Ascending aorta (tissue), 2 donors: Measurements from ENCODE around the gene CLASRP. TPM values are rescaled to one million over a fixed set of nuclear protein-coding genes. Genes with fewer than 3 reads are reported as not detected.

ENCODE experiments used
- DNase-seq, 2 donors: peaks; one replicate each; pipeline ENCODE4 v3.0.0-alpha.2; 2019; ENCODE audit warnings: low spot score in 2 of 2
- H3K27ac ChIP-seq, 2 donors: fragments of 200-600 bp; sonication (generic); one replicate each; pipeline ENCODE4 v1.5.1; 2016 to 2017; ENCODE audit warnings: mild to moderate bottlenecking in 1 of 2
- H3K27me3 ChIP-seq: fragments of 200-600 bp; sonication (generic); one replicate; pipeline ENCODE4 v1.5.1; 2017
- H3K36me3 ChIP-seq, 2 donors: fragments of 200-600 bp; sonication (generic); one replicate each; pipeline ENCODE4 v1.5.1; 2016
- H3K4me1 ChIP-seq, 2 donors: fragments of 200-600 bp; sonication (generic); one replicate each; pipeline ENCODE4 v1.5.1; 2016 to 2017; ENCODE audit warnings: mild to moderate bottlenecking in 1 of 2
- H3K4me3 ChIP-seq, 2 donors: fragments of 200-600 bp; sonication (generic); one replicate each; pipeline ENCODE4 v1.5.1; 2016 to 2017; ENCODE audit warnings: mild to moderate bottlenecking in 1 of 2
- H3K9me3 ChIP-seq, 2 donors: fragments of 200-600 bp; sonication (generic); one replicate each; pipeline ENCODE4 v1.5.1; 2016
- CTCF ChIP-seq, 3 experiments: fragments of 200-600 bp in 2 of 3; fragments of 450-650 bp in 1 of 3; sonication (generic) in 2 of 3; IDR thresholded peaks; one replicate each; pipeline ENCODE4 v1.5.1; 2016 to 2019; ENCODE audit warnings: antibody characterized with exemption in 3 of 3, mild to moderate bottlenecking in 1 of 3, moderate library complexity in 1 of 3
- intact Hi-C: fragments of 100-400 bp; cut with DNase I; formaldehyde crosslinking; loops from one replicate; pipeline ENCODE4 v1.15.1; 2023
- total RNA-seq: library from RNA; depleted of rRNA; stranded (reverse); fragments of >200 nt; gene quantifications from one replicate; pipeline ENCODE4 v1.1.0, GENCODE V29; 2016

Gene CLASRP
- total RNA-seq, 1 donor from 2014 or later: 103 TPM

GRCh38 chr19:45092747-45093678, 54.2 kb downstream of the CLASRP start, which contains the start of gene PPP1R37:
PPP1R37 (plus strand) TSS chr19:45093179; CDS start chr19:45093326, 147 bp downstream.
- H3K36me3 ChIP-seq: peaks cover 4 to 13% of the 10 kb centered on the region in 2 donors
- H3K4me1 ChIP-seq: peaks cover 19 to 24% of the 10 kb centered on the region in 2 donors
- H3K9me3 ChIP-seq: no peaks in the 10 kb centered on the region
- intact Hi-C loops: loop anchor here (1.0 to 5.0 kb wide), 4 partner anchors 54 to 314 kb away; partner anchors contain the start of genes CLASRP, CLPTM1, POLR1G and PPP1R13L
- H3K4me3 ChIP-seq: peak within 1 kb of the TSS; percentile 96 to 99
- peak; percentile 71 to 95 for DNase-seq
- no peaks in the 10 kb centered on the region for H3K27me3 ChIP-seq
- peak within 1 kb of the TSS; percentile 83 to 88 for H3K27ac ChIP-seq
- TF ChIP-seq CTCF (IDR thresholded peaks at IDR 0.05): peak in 2 of 3 experiments; percentile 40 to 62

GRCh38 chr19:45094137-45094536, 55.3 kb downstream of the CLASRP start:
- TF ChIP-seq CTCF (IDR thresholded peaks at IDR 0.05): no peak
- peaks cover 19 to 29% of the 10 kb centered on the region in 2 donors for H3K4me1 ChIP-seq

GRCh38 chr19:45094707-45095106, 55.9 kb downstream of the CLASRP start:
- TF ChIP-seq CTCF (IDR thresholded peaks at IDR 0.05): no peak
- no peaks in the 10 kb centered on the region for H3K27me3 ChIP-seq
- H3K9me3 ChIP-seq: no peaks in the 10 kb centered on the region
- peaks cover 4 to 7% of the 10 kb centered on the region in 2 donors for H3K36me3 ChIP-seq
- DNase-seq: no peak
- peaks cover 19 to 29% of the 10 kb centered on the region in 2 donors for H3K4me1 ChIP-seq
- intact Hi-C loops: loop anchor here (5.0 kb wide), 1 partner anchor 313 kb away; the partner anchor contains the start of genes POLR1G and PPP1R13L
- no peak overlapping the region for H3K27ac ChIP-seq
- H3K4me3 ChIP-seq: no peak overlapping the region

More at GRCh38 chr19:45094137-45094536, 55.3 kb downstream of the CLASRP start:
- Histone ChIP-seq H3K27me3 (no peaks in the 10 kb centered on the region), H3K27ac (no peak overlapping the region), H3K9me3 (no peaks in the 10 kb centered on the region), H3K36me3 (peaks cover 4 to 7% of the 10 kb centered on the region in 2 donors), H3K4me3 (peak overlapping the region; percentile 96 to 99)
- no peak for DNase-seq
- intact Hi-C loops: loop anchor here (5.0 kb wide), 1 partner anchor 313 kb away; the partner anchor contains the start of genes POLR1G and PPP1R13L

- intact Hi-C loops: no loop called here
- H3K9me3 ChIP-seq: no peaks in the 10 kb centered on the region
- no peaks in the 10 kb centered on the region for H3K36me3 ChIP-seq
- no peak overlapping the region for H3K27ac ChIP-seq
- TF ChIP-seq CTCF (IDR thresholded peaks at IDR 0.05): no peak
- no peaks in the 10 kb centered on the region for H3K27me3 ChIP-seq
- peaks cover 17 to 28% of the 10 kb centered on the region in 2 donors for H3K4me1 ChIP-seq
- no peak overlapping the region for H3K4me3 ChIP-seq
- no peak for DNase-seq
These were observed 56.9 kb downstream of the CLASRP start for GRCh38 chr19:45095496-45096413.

- no peak overlapping the region for H3K4me3 ChIP-seq
- H3K4me1 ChIP-seq: peaks cover 11 to 24% of the 10 kb centered on the region in 2 donors
- no peak for DNase-seq
- no peak overlapping the region for H3K27ac ChIP-seq
- H3K27me3 ChIP-seq: no peaks in the 10 kb centered on the region
- intact Hi-C loops: no loop called here
- H3K36me3 ChIP-seq: no peaks in the 10 kb centered on the region
- no peaks in the 10 kb centered on the region for H3K9me3 ChIP-seq
- no peak for TF ChIP-seq CTCF (IDR thresholded peaks at IDR 0.05)
These were observed 57.9 kb downstream of the CLASRP start for GRCh38 chr19:45096700-45097099.
